Trophoblast cell (in vitro differentiated cells and primary cell): ENCODE results near the gene TMSB15B.
"Not testable (repeated sequence)": the region's sequence is repeated elsewhere in the genome, so short reads cannot be mapped to it uniquely, and the experiment has no call there.

ENCODE experiments used
- DNase-seq, 2 donors: peaks; one replicate each; pipeline ENCODE4 v3.0.0-alpha.2; 2016
- H2AFZ ChIP-seq: 2 replicates; pipeline ENCODE4 v1.6.1; 2013; ENCODE audit warnings: low read length, moderate library complexity, mild to moderate bottlenecking; ENCODE audit not compliant: insufficient read depth, poor library complexity
- H2AK5ac ChIP-seq: 2 replicates; pipeline ENCODE4 v1.6.1; 2013; ENCODE audit warnings: mild to moderate bottlenecking, low read length
- H2BK120ac ChIP-seq: 2 replicates; pipeline ENCODE4 v1.6.1; 2013; ENCODE audit warnings: low read length, mild to moderate bottlenecking, moderate library complexity; ENCODE audit not compliant: insufficient read depth, poor library complexity
- H2BK12ac ChIP-seq: 2 replicates; pipeline ENCODE4 v1.6.1; 2013; ENCODE audit warnings: mild to moderate bottlenecking, low read length, moderate library complexity
- H2BK5ac ChIP-seq: 2 replicates; pipeline ENCODE4 v1.6.1; 2013; ENCODE audit warnings: low read length, low read depth, moderate library complexity, mild to moderate bottlenecking; ENCODE audit not compliant: poor library complexity
- H3K14ac ChIP-seq: 2 replicates; pipeline ENCODE4 v1.6.1; 2013; ENCODE audit warnings: mild to moderate bottlenecking, low read length
- H3K18ac ChIP-seq: 2 replicates; pipeline ENCODE4 v1.6.1; 2013; ENCODE audit warnings: mild to moderate bottlenecking, low read length
- H3K23ac ChIP-seq: 2 replicates; pipeline ENCODE4 v1.6.1; 2013; ENCODE audit warnings: low read length
- H3K27ac ChIP-seq: 2 replicates; pipeline ENCODE4 v1.5.1; 2013; ENCODE audit warnings: low read depth, mild to moderate bottlenecking, inconsistent platforms, low read length, moderate library complexity
- H3K27me3 ChIP-seq: 2 replicates; pipeline ENCODE4 v1.6.1; 2013; ENCODE audit warnings: inconsistent platforms, mild to moderate bottlenecking, low read length, moderate library complexity; ENCODE audit not compliant: insufficient read depth
- H3K36me3 ChIP-seq, 2 experiments: 1 replicate in 1 of 2; 2 replicates in 1 of 2; pipeline ENCODE4 v1.6.1; 2013; ENCODE audit warnings: low read length in 2 of 2, mild to moderate bottlenecking in 2 of 2, moderate library complexity in 1 of 2; ENCODE audit not compliant: insufficient read depth in 2 of 2, control insufficient read depth in 1 of 2
- H3K4ac ChIP-seq: 2 replicates; pipeline ENCODE4 v1.6.1; 2013; ENCODE audit warnings: low read depth, mild to moderate bottlenecking, low read length, moderate library complexity
- H3K4me1 ChIP-seq, 2 experiments: 1 replicate in 1 of 2; 2 replicates in 1 of 2; pipeline ENCODE4 v1.6.1; 2013; ENCODE audit warnings: low read length in 2 of 2, mild to moderate bottlenecking in 2 of 2, moderate library complexity in 1 of 2; ENCODE audit not compliant: insufficient read depth in 2 of 2, control insufficient read depth in 1 of 2
- H3K4me2 ChIP-seq: 2 replicates; pipeline ENCODE4 v1.6.1; 2013; ENCODE audit warnings: inconsistent platforms, mild to moderate bottlenecking, low read length, moderate library complexity
- H3K4me3 ChIP-seq: 2 replicates; pipeline ENCODE4 v1.5.1; 2013; ENCODE audit warnings: mild to moderate bottlenecking, low read depth, low read length, inconsistent platforms
- H3K79me1 ChIP-seq: one replicate; pipeline ENCODE4 v1.6.1; 2013; ENCODE audit warnings: low read length
- H3K79me2 ChIP-seq: 2 replicates; pipeline ENCODE4 v1.6.1; 2013; ENCODE audit warnings: low read length, mild to moderate bottlenecking; ENCODE audit not compliant: control insufficient read depth, insufficient read depth, poor library complexity
- H3K9ac ChIP-seq: 2 replicates; pipeline ENCODE4 v1.6.1; 2013; ENCODE audit warnings: mild to moderate bottlenecking, low read length
- H3K9me3 ChIP-seq: 2 replicates; pipeline ENCODE4 v1.6.1; 2013; ENCODE audit warnings: low read depth, mild to moderate bottlenecking, control low read depth, inconsistent platforms, low read length; ENCODE audit not compliant: insufficient read depth
- H4K12ac ChIP-seq: 2 replicates; pipeline ENCODE4 v1.6.1; 2013; ENCODE audit warnings: low read depth, mild to moderate bottlenecking, low read length, moderate library complexity
- H4K8ac ChIP-seq: 2 replicates; pipeline ENCODE4 v1.6.1; 2013; ENCODE audit warnings: low read depth, mild to moderate bottlenecking, low read length, moderate library complexity
- H4K91ac ChIP-seq: one replicate; pipeline ENCODE4 v1.6.1; 2013; ENCODE audit warnings: low read depth, mild to moderate bottlenecking, low read length, moderate library complexity
- WGBS: extraction: QIAGEN DNeasy Blood & Tissue Kit; methylation state at CpG from one replicate; pipeline ENCODE4 v1.1.7; 2013; ENCODE audit warnings: missing lambda C conversion rate; ENCODE audit not compliant: insufficient read length, insufficient coverage; ENCODE audit errors: extremely low coverage; 5-methylcytosine and 5-hydroxymethylcytosine counted together

The TMSB15B gene

DNA sequence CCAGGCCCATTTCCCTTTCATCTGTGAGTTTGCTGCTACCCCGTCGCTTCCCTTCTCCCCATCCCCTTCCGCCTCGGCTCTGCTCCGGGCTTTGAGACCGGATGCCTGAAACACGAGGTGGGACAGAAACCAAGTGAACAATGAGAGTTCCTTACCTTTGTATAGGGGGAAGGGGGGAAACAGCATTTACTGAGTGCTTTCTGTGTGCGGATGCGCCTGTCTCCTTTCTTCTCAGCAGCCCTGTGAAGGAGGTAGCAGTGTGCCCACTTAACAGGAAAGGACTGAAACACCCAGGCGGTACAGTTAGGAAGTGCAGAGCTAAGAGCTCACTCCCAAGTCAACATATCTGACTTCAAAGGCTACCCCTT lies 43.2 kb upstream of the TMSB15B start:
- Histone ChIP-seq H3K36me3 (no peaks in the 10 kb centered on the region), H3K27me3 (no peaks in the 10 kb centered on the region), H3K18ac (peak overlapping the region; percentile 59), H3K79me2 (no peaks in the 10 kb centered on the region), H3K9me3 (no peaks in the 10 kb centered on the region), H3K14ac (peak overlapping the region; percentile 75), H2AK5ac (no peak overlapping the region), H3K4ac (no peak overlapping the region), H2AFZ (peak overlapping the region; percentile 67), H3K4me3 (peak overlapping the region; percentile 70), H3K4me1 (no peaks in the 10 kb centered on the region), H3K4me2 (peak overlapping the region; percentile 98), H2BK5ac (no peak overlapping the region), H3K23ac (no peak overlapping the region), H4K91ac (peak overlapping the region; percentile 43), H3K9ac (no peak overlapping the region), H2BK120ac (no peak overlapping the region), H3K79me1 (peaks cover 3% of the 10 kb centered on the region), H4K8ac (peak overlapping the region; percentile 79), H4K12ac (peak overlapping the region; percentile 81), H2BK12ac (no peak overlapping the region), H3K27ac (peak overlapping the region; percentile 40)
- peak in 1 of 2 donors; percentile 25 for DNase-seq
- no CpG with 5 or more reads among the region's 10 CpGs for WGBS

DNA sequence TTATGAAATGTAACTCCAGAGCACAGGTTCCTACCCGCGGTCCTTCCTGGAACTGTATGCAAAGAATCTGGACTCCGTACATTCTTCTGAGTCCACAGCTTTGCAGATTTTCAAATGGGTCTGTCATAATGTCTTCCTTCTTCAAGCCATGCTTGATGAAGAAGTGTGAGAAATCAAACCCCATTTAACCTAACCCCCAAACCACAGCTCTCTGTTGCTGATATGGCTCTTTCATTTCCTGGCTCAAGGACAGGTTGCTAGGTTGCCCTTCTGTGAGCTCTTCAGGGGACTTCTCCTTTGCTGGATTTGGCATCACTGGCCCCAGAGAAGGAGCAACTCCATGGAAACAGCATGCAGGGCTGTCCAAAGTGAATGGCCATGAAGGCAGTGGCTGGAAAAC lies 41.9 kb upstream of the TMSB15B start:
- H3K4me1 ChIP-seq, H3K79me2 ChIP-seq, H3K36me3 ChIP-seq, H3K4ac ChIP-seq, H2BK12ac ChIP-seq, H3K9me3 ChIP-seq, H3K18ac ChIP-seq, H3K27me3 ChIP-seq, H3K9ac ChIP-seq, H3K79me1 ChIP-seq, H3K27ac ChIP-seq, H3K14ac ChIP-seq, H2AK5ac ChIP-seq, H2BK5ac ChIP-seq, H3K4me3 ChIP-seq, H4K91ac ChIP-seq, H4K12ac ChIP-seq, H3K23ac ChIP-seq, H3K4me2 ChIP-seq, H4K8ac ChIP-seq, H2BK120ac ChIP-seq, H2AFZ ChIP-seq: not testable (repeated sequence)
- no CpG with 5 or more reads among the region's 3 CpGs for WGBS
- peak; percentile 11 to 46 for DNase-seq

DNA sequence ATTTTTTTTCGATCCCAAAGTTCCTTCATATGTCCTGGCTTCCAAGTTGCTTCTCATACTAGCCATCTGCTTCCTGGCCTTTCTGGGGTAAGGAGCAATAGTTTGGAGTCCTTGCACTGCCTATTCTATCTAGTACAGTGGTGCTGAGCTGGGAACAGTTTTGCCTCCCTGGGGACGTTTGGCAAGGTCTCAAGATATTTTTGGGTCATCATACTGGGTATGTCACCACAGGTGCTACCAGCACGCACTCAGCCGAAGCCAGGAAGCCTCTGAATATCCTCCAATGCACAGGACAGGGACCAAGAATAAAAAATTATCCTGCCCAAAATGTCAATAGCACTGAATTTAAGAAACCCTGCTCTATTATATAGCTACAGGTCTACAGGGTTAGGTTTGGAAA lies 35.4 kb upstream of the TMSB15B start:
- H3K36me3 ChIP-seq, result no peaks in the 10 kb centered on the region
- WGBS, result no CpG with 5 or more reads among the region's 4 CpGs

DNA sequence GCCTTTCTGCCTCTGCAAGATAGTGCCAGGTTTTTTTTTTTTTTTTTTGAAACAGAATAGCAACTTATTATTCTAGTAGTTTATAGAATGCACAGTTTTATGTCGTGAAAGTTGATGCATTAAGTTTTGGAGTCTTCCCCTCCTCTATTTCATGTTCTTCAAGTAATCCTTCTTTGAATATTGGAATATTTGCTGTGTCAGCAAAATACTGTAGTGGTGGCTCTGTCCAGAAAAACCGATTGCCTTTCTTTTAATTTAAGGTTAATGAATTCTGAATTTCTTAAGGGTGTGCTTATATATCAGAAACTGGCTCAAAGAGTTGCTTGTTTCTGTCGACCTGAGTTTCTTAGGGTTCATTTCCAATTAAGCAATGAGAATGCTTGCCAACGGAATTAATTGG lies 34.8 kb upstream of the TMSB15B start:
- no peak overlapping the region for H4K8ac ChIP-seq
- H3K4ac ChIP-seq, result no peak overlapping the region
- H2BK12ac ChIP-seq, result no peak overlapping the region
- H3K18ac ChIP-seq, result no peak overlapping the region
- no peak for DNase-seq
- no peak overlapping the region for H2AFZ ChIP-seq
- no peak overlapping the region for H3K9ac ChIP-seq
- no peak overlapping the region for H3K27ac ChIP-seq
- no peak overlapping the region for H4K12ac ChIP-seq
- no peak overlapping the region for H4K91ac ChIP-seq
- no peak overlapping the region for H2BK120ac ChIP-seq
- H3K79me2 ChIP-seq, result no peaks in the 10 kb centered on the region
- no peaks in the 10 kb centered on the region for H3K9me3 ChIP-seq
- no peak overlapping the region for H3K4me2 ChIP-seq
- H3K4me3 ChIP-seq, result no peak overlapping the region
- no peak overlapping the region for H3K14ac ChIP-seq
- H2BK5ac ChIP-seq, result no peak overlapping the region
- no CpG with 5 or more reads among the region's 4 CpGs for WGBS
- H3K36me3 ChIP-seq, result no peaks in the 10 kb centered on the region
- H3K4me1 ChIP-seq, result no peaks in the 10 kb centered on the region
- no peak overlapping the region for H2AK5ac ChIP-seq
- H3K27me3 ChIP-seq, result no peaks in the 10 kb centered on the region
- H3K79me1 ChIP-seq, result no peaks in the 10 kb centered on the region
- no peak overlapping the region for H3K23ac ChIP-seq

More for the DNA sequence above, 35.4 kb upstream of the TMSB15B start:
- Histone ChIP-seq H3K27ac (no peak overlapping the region), H3K14ac (no peak overlapping the region), H3K79me2 (no peaks in the 10 kb centered on the region), H3K79me1 (no peaks in the 10 kb centered on the region), H3K4me3 (no peak overlapping the region), H3K4ac (no peak overlapping the region), H2AFZ (no peak overlapping the region), H2BK120ac (no peak overlapping the region), H3K9me3 (no peaks in the 10 kb centered on the region), H4K91ac (no peak overlapping the region), H3K27me3 (no peaks in the 10 kb centered on the region), H3K9ac (no peak overlapping the region), H2BK12ac (no peak overlapping the region), H3K4me1 (no peaks in the 10 kb centered on the region), H2AK5ac (no peak overlapping the region), H3K18ac (no peak overlapping the region), H4K8ac (no peak overlapping the region), H3K4me2 (no peak overlapping the region), H4K12ac (no peak overlapping the region), H2BK5ac (no peak overlapping the region), H3K23ac (no peak overlapping the region)
- DNase-seq, result no peak
